Liver (tissue), 9 donors: ENCODE measurements around the gene PCSK6. TPM values are rescaled to one million over a fixed set of nuclear protein-coding genes. Genes with fewer than 3 reads are reported as not detected.

ENCODE experiments used
- DNase-seq: peaks from one replicate; pipeline ENCODE4 v3.0.0-alpha.2; 2017; ENCODE audit warnings: low spot score
- H3K27ac ChIP-seq, 2 donors: one replicate each; pipeline ENCODE4 v1.7.0; 2013; ENCODE audit warnings: inconsistent platforms in 2 of 2, low read length in 2 of 2, control low read depth in 1 of 2, low read depth in 1 of 2, mild to moderate bottlenecking in 1 of 2
- H3K27me3 ChIP-seq, 4 donors: one replicate each; pipeline versions ENCODE4 v1.6.1 to v1.7.0; 2013; ENCODE audit warnings: low read length in 3 of 4, inconsistent platforms in 1 of 4, mild to moderate bottlenecking in 1 of 4, moderate library complexity in 1 of 4; ENCODE audit not compliant: control insufficient read depth in 4 of 4, insufficient read depth in 4 of 4
- H3K36me3 ChIP-seq, 4 donors: one replicate each; pipeline versions ENCODE4 v1.6.1 to v1.7.0; 2013; ENCODE audit warnings: low read length in 3 of 4, mild to moderate bottlenecking in 3 of 4, low read depth in 1 of 4, moderate library complexity in 1 of 4; ENCODE audit not compliant: control insufficient read depth in 4 of 4, insufficient read depth in 3 of 4
- H3K4me1 ChIP-seq, 4 donors: one replicate each; pipeline versions ENCODE4 v1.6.1 to v1.7.0; 2013; ENCODE audit warnings: low read length in 3 of 4, mild to moderate bottlenecking in 3 of 4, moderate library complexity in 1 of 4; ENCODE audit not compliant: control insufficient read depth in 4 of 4, insufficient read depth in 4 of 4
- H3K4me3 ChIP-seq, 3 donors: one replicate each; pipeline versions ENCODE4 v1.6.1 to v1.7.0; 2013; ENCODE audit warnings: low read length in 3 of 3, control low read depth in 1 of 3, low read depth in 1 of 3, mild to moderate bottlenecking in 1 of 3
- H3K9ac ChIP-seq, 2 donors: one replicate each; pipeline ENCODE4 v1.7.0; 2013; ENCODE audit warnings: low read length in 2 of 2, mild to moderate bottlenecking in 2 of 2, moderate library complexity in 2 of 2, control low read depth in 1 of 2, low read depth in 1 of 2
- H3K9me3 ChIP-seq, 4 donors: one replicate each; pipeline versions ENCODE4 v1.6.1 to v1.7.0; 2013; ENCODE audit warnings: low read length in 3 of 4; ENCODE audit not compliant: control insufficient read depth in 4 of 4
- EGR1 ChIP-seq, 2 donors: IDR thresholded peaks; 2 replicates each; pipeline ENCODE4 v1.6.1; 2016 to 2018; ENCODE audit warnings: antibody characterized with exemption in 2 of 2, low read depth in 2 of 2
- FOXA1 ChIP-seq: IDR thresholded peaks from 2 replicates; pipeline ENCODE4 v1.6.1; 2016; ENCODE audit warnings: antibody characterized with exemption
- FOXA2 ChIP-seq: IDR thresholded peaks from 2 replicates; pipeline ENCODE4 v1.6.1; 2016; ENCODE audit warnings: antibody characterized with exemption
- GABPA ChIP-seq, 2 donors: IDR thresholded peaks in 1 of 2; conservative IDR thresholded peaks in 1 of 2; 2 replicates each; pipeline ENCODE4 v1.6.1; 2016; ENCODE audit warnings: antibody characterized with exemption in 2 of 2, mild to moderate bottlenecking in 1 of 2, moderate library complexity in 1 of 2
- HNF4A ChIP-seq, 2 donors: conservative IDR thresholded peaks; 2 replicates each; pipeline ENCODE4 v1.6.1; 2016; ENCODE audit warnings: antibody characterized with exemption in 2 of 2, mild to moderate bottlenecking in 2 of 2
- HNF4G ChIP-seq: IDR thresholded peaks from 2 replicates; pipeline ENCODE4 v1.6.1; 2016; ENCODE audit warnings: antibody characterized with exemption
- JUND ChIP-seq, 2 donors: IDR thresholded peaks; 2 replicates each; pipeline ENCODE4 v1.6.1; 2016; ENCODE audit warnings: antibody characterized with exemption in 2 of 2
- MAX ChIP-seq: IDR thresholded peaks from 2 replicates; pipeline ENCODE4 v1.6.1; 2016; ENCODE audit warnings: antibody characterized with exemption
- NR2F2 ChIP-seq: IDR thresholded peaks from 2 replicates; pipeline ENCODE4 v1.6.1; 2016; ENCODE audit warnings: antibody characterized with exemption
- RAD21 ChIP-seq, 2 donors: IDR thresholded peaks; 2 replicates each; pipeline ENCODE4 v1.6.1; 2016; ENCODE audit warnings: antibody characterized with exemption in 2 of 2, mild to moderate bottlenecking in 2 of 2
- RXRA ChIP-seq, 2 donors: IDR thresholded peaks; 2 replicates each; pipeline ENCODE4 v1.6.1; 2017 to 2018; ENCODE audit warnings: antibody characterized with exemption in 2 of 2, mild to moderate bottlenecking in 1 of 2
- SP1 ChIP-seq: IDR thresholded peaks from 2 replicates; pipeline ENCODE4 v1.6.1; 2018; ENCODE audit warnings: antibody characterized with exemption, mild to moderate bottlenecking
- TAF1 ChIP-seq: conservative IDR thresholded peaks from 2 replicates; pipeline ENCODE4 v1.6.1; 2016; ENCODE audit warnings: antibody characterized with exemption, mild to moderate bottlenecking
- YY1 ChIP-seq: IDR thresholded peaks from 2 replicates; pipeline ENCODE4 v1.6.1; 2016; ENCODE audit warnings: antibody characterized with exemption, mild to moderate bottlenecking
- ZBTB33 ChIP-seq: IDR thresholded peaks from 2 replicates; pipeline ENCODE4 v1.6.1; 2016; ENCODE audit warnings: antibody characterized with exemption
- WGBS: extraction: QIAGEN DNeasy Blood & Tissue Kit; methylation state at CpG from one replicate; pipeline ENCODE4 v1.1.7; 2013; 5-methylcytosine and 5-hydroxymethylcytosine counted together
- polyA plus RNA-seq, 2 donors: library from polyadenylated mRNA; stranded (reverse) in 1 of 2; unstranded in 1 of 2; fragments of 200-250 nt in 1 of 2; fragments of >200 nt in 1 of 2; fragmentation: Nextera tagmentation in 1 of 2; extraction: Ambion mirVana in 1 of 2; gene quantifications; one replicate each; pipeline versions ENCODE4 v1.2.1 to v1.2.3, GENCODE V29; 2013 to 2015
- total RNA-seq, 2 donors: library from RNA; depleted of rRNA; stranded (reverse); fragments of >200 nt; gene quantifications; one replicate each; pipeline ENCODE4 v1.2.3, GENCODE V29; 2014
- TF ChIP-seq, protein P1 (sequence below): IDR thresholded peaks from 2 replicates; pipeline ENCODE4 v1.6.1; 2016; ENCODE audit warnings: antibody characterized with exemption, mild to moderate bottlenecking
- TF ChIP-seq, protein P2 (sequence below): fragments of 150-350 bp; IDR thresholded peaks from 2 replicates; pipeline ENCODE4 v1.5.1; 2017; ENCODE audit warnings: improper control_type of control experiment, low read depth, low read length; ENCODE audit not compliant: missing input control
- TF ChIP-seq, protein P3 (sequence below): IDR thresholded peaks from 2 replicates; pipeline ENCODE4 v1.6.1; 2016; ENCODE audit warnings: antibody characterized with exemption
- donor health status: healthy.
- donor health status: healthy.
- donor health status: healthy.
- donor health status: healthy.
- donor health status: healthy.

Gene PCSK6
- total and polyA plus RNA-seq, 4 donors: 94.8 to 398 (median 168) TPM

- Histone ChIP-seq H3K4me3 (no peak overlapping the region), H3K9me3 (no peaks in the 10 kb centered on the region), H3K27ac (peak overlapping the region; percentile 21 to 52), H3K27me3 (no peaks in the 10 kb centered on the region), H3K4me1 (peaks cover 11 to 40% (median 23%) of the 10 kb centered on the region in 4 donors), H3K9ac (no peak overlapping the region), H3K36me3 (no peaks in the 10 kb centered on the region)
- TF ChIP-seq ZBTB33 (no peak), FOXA1 (no peak), EGR1 (IDR thresholded peaks at IDR 0.05; ENCODE audit: low read depth in 2 of 2) (no peak), SP1 (no peak), YY1 (no peak), GABPA (IDR thresholded peaks at IDR 0.05 in 1 of 2, conservative IDR thresholded peaks at IDR 0.05 in 1 of 2) (no peak), FOXA2 (no peak), NR2F2 (no peak), HNF4A (conservative IDR thresholded peaks at IDR 0.05) (no peak), HNF4G (no peak), TAF1 (no peak), JUND (IDR thresholded peaks at IDR 0.05) (no peak), RXRA (IDR thresholded peaks at IDR 0.05) (no peak), RAD21 (IDR thresholded peaks at IDR 0.05) (no peak), MAX (no peak)
- TF ChIP-seq, protein P1, sequence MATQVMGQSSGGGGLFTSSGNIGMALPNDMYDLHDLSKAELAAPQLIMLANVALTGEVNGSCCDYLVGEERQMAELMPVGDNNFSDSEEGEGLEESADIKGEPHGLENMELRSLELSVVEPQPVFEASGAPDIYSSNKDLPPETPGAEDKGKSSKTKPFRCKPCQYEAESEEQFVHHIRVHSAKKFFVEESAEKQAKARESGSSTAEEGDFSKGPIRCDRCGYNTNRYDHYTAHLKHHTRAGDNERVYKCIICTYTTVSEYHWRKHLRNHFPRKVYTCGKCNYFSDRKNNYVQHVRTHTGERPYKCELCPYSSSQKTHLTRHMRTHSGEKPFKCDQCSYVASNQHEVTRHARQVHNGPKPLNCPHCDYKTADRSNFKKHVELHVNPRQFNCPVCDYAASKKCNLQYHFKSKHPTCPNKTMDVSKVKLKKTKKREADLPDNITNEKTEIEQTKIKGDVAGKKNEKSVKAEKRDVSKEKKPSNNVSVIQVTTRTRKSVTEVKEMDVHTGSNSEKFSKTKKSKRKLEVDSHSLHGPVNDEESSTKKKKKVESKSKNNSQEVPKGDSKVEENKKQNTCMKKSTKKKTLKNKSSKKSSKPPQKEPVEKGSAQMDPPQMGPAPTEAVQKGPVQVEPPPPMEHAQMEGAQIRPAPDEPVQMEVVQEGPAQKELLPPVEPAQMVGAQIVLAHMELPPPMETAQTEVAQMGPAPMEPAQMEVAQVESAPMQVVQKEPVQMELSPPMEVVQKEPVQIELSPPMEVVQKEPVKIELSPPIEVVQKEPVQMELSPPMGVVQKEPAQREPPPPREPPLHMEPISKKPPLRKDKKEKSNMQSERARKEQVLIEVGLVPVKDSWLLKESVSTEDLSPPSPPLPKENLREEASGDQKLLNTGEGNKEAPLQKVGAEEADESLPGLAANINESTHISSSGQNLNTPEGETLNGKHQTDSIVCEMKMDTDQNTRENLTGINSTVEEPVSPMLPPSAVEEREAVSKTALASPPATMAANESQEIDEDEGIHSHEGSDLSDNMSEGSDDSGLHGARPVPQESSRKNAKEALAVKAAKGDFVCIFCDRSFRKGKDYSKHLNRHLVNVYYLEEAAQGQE: no peak
- TF ChIP-seq, protein P2, sequence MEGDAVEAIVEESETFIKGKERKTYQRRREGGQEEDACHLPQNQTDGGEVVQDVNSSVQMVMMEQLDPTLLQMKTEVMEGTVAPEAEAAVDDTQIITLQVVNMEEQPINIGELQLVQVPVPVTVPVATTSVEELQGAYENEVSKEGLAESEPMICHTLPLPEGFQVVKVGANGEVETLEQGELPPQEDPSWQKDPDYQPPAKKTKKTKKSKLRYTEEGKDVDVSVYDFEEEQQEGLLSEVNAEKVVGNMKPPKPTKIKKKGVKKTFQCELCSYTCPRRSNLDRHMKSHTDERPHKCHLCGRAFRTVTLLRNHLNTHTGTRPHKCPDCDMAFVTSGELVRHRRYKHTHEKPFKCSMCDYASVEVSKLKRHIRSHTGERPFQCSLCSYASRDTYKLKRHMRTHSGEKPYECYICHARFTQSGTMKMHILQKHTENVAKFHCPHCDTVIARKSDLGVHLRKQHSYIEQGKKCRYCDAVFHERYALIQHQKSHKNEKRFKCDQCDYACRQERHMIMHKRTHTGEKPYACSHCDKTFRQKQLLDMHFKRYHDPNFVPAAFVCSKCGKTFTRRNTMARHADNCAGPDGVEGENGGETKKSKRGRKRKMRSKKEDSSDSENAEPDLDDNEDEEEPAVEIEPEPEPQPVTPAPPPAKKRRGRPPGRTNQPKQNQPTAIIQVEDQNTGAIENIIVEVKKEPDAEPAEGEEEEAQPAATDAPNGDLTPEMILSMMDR: no peak
- TF ChIP-seq, protein P3, sequence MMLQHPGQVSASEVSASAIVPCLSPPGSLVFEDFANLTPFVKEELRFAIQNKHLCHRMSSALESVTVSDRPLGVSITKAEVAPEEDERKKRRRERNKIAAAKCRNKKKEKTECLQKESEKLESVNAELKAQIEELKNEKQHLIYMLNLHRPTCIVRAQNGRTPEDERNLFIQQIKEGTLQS: no peak
- 72% methylated on average over 8 of the region's 8 CpGs for WGBS
- DNase-seq: no peak
These were observed 36.5 kb upstream of the PCSK6 start for GRCh38 chr15:101526021-101526420.
